Thoracic aorta (tissue), 2 donors: ENCODE measurements around the gene PLXDC2. TPM values are rescaled to one million over a fixed set of nuclear protein-coding genes. Genes with fewer than 3 reads are reported as not detected.

Experiments
- ATAC-seq: fragments of 150-250 bp; one replicate; pipeline ENCODE4 v1.8.0; 2017; ENCODE audit warnings: low read depth; ENCODE audit not compliant: insufficient number of reproducible peaks, low FRiP score
- DNase-seq: peaks from one replicate; pipeline ENCODE4 v3.0.0-alpha.2; 2020; ENCODE audit warnings: low spot score
- H3K27ac ChIP-seq, 2 donors: fragments of 200-600 bp; sonication (generic); 1 replicate in 1 of 2; 2 replicates in 1 of 2; pipeline ENCODE4 v1.5.1; 2016; ENCODE audit warnings: mild to moderate bottlenecking in 2 of 2, moderate library complexity in 2 of 2
- H3K27me3 ChIP-seq: fragments of 200-600 bp; sonication (generic); replicated peaks from 2 replicates; pipeline ENCODE4 v1.6.0; 2016; ENCODE audit warnings: mild to moderate bottlenecking; ENCODE audit not compliant: insufficient read depth
- H3K36me3 ChIP-seq: fragments of 200-600 bp; sonication (generic); one replicate; pipeline ENCODE4 v1.5.1; 2016
- H3K4me1 ChIP-seq, 2 donors: fragments of 200-600 bp; sonication (generic); 1 replicate in 1 of 2; 2 replicates in 1 of 2; pipeline versions ENCODE4 v1.5.1 to v1.6.0; 2016; ENCODE audit warnings: low read depth in 2 of 2, mild to moderate bottlenecking in 1 of 2; ENCODE audit not compliant: control insufficient read depth in 1 of 2
- H3K4me3 ChIP-seq: fragments of 200-600 bp; sonication (generic); 2 replicates; pipeline ENCODE4 v1.5.1; 2016; ENCODE audit warnings: mild to moderate bottlenecking
- H3K9me3 ChIP-seq: fragments of 200-600 bp; sonication (generic); 2 replicates; pipeline ENCODE4 v1.5.1; 2016
- CTCF ChIP-seq: fragments of 200-600 bp; sonication (generic); IDR thresholded peaks from one replicate; pipeline ENCODE4 v1.5.1; 2019; ENCODE audit warnings: antibody characterized with exemption
- total RNA-seq, 2 donors: library from RNA; depleted of rRNA; stranded (reverse); fragments of >200 nt; gene quantifications; one replicate each; pipeline versions ENCODE4 v1.1.0 to v1.2.3, GENCODE V29; 2016

The PLXDC2 gene
- total RNA-seq, 2 donors from 2014 or later: 105 to 155 TPM

GRCh38 chr10:20254497-20254896 is 438.3 kb downstream of the PLXDC2 start:
- ATAC-seq (no peak), DNase-seq (no peak)
- no peaks in the 10 kb centered on the region for H3K9me3 ChIP-seq
- no peaks in the 10 kb centered on the region for H3K27me3 ChIP-seq
- H3K27ac ChIP-seq: peak overlapping the region in 1 of 2 donors; percentile 67
- peaks cover 5% of the 10 kb centered on the region for H3K36me3 ChIP-seq
- H3K4me3 ChIP-seq: no peak overlapping the region
- peaks cover 7 to 11% of the 10 kb centered on the region in 2 donors for H3K4me1 ChIP-seq
- no peak for TF ChIP-seq CTCF

GRCh38 chr10:20256969-20257368 is 440.7 kb downstream of the PLXDC2 start:
- no peak for TF ChIP-seq CTCF
- Histone ChIP-seq H3K4me3 (no peak overlapping the region), H3K27me3 (no peaks in the 10 kb centered on the region), H3K9me3 (no peaks in the 10 kb centered on the region), H3K36me3 (no peaks in the 10 kb centered on the region), H3K4me1 (peaks cover 7 to 11% of the 10 kb centered on the region in 2 donors), H3K27ac (no peak overlapping the region)
- ATAC-seq: no peak
- no peak for DNase-seq

- no peak overlapping the region for H3K4me3 ChIP-seq
- no peak for ATAC-seq
- no peaks in the 10 kb centered on the region for H3K27me3 ChIP-seq
- no peaks in the 10 kb centered on the region for H3K36me3 ChIP-seq
- H3K9me3 ChIP-seq: no peaks in the 10 kb centered on the region
- TF ChIP-seq CTCF: no peak
- H3K4me1 ChIP-seq: peaks cover 7 to 11% of the 10 kb centered on the region in 2 donors
- no peak for DNase-seq
- H3K27ac ChIP-seq: no peak overlapping the region
Observed at GRCh38 chr10:20257422-20257821, 441.2 kb downstream of the PLXDC2 start.

GRCh38 chr10:20265146-20265545 is 448.9 kb downstream of the PLXDC2 start:
- no peaks in the 10 kb centered on the region for H3K27me3 ChIP-seq
- no peak for DNase-seq
- no peak for TF ChIP-seq CTCF
- no peak overlapping the region for H3K4me3 ChIP-seq
- no peaks in the 10 kb centered on the region for H3K4me1 ChIP-seq
- no peaks in the 10 kb centered on the region for H3K36me3 ChIP-seq
- no peaks in the 10 kb centered on the region for H3K9me3 ChIP-seq
- H3K27ac ChIP-seq: no peak overlapping the region
- no peak for ATAC-seq

GRCh38 chr10:20267734-20268133 is 451.5 kb downstream of the PLXDC2 start:
- DNase-seq: no peak
- no peaks in the 10 kb centered on the region for H3K4me1 ChIP-seq
- H3K27ac ChIP-seq: no peak overlapping the region
- H3K27me3 ChIP-seq: no peaks in the 10 kb centered on the region
- no peaks in the 10 kb centered on the region for H3K9me3 ChIP-seq
- no peak for TF ChIP-seq CTCF
- ATAC-seq: no peak
- no peak overlapping the region for H3K4me3 ChIP-seq
- H3K36me3 ChIP-seq: no peaks in the 10 kb centered on the region
